Colonic mucosa (tissue), 4 donors: ENCODE measurements around the gene KCNJ14. TPM values are rescaled to one million over a fixed set of nuclear protein-coding genes. Genes with fewer than 3 reads are reported as not detected.

Experiments used
- DNase-seq: peaks from one replicate; pipeline ENCODE4 v3.0.0-alpha.2; 2020
- H3K27ac ChIP-seq: fragments of 200-600 bp; one replicate; pipeline ENCODE4 v1.8.0; 2021
- H3K27me3 ChIP-seq: fragments of 200-600 bp; one replicate; pipeline ENCODE4 v1.8.0; 2021
- H3K36me3 ChIP-seq: fragments of 200-600 bp; one replicate; pipeline ENCODE4 v1.8.0; 2021
- H3K4me1 ChIP-seq: fragments of 200-600 bp; one replicate; pipeline ENCODE4 v1.8.0; 2021; ENCODE audit warnings: mild to moderate bottlenecking
- H3K4me3 ChIP-seq: fragments of 200-600 bp; one replicate; pipeline ENCODE4 v1.8.0; 2021
- H3K9ac ChIP-seq, 2 donors: one replicate each; pipeline ENCODE4 v1.7.0; 2013; ENCODE audit warnings: control low read depth in 2 of 2, low read depth in 2 of 2, low read length in 2 of 2
- H3K9me3 ChIP-seq: fragments of 200-600 bp; one replicate; pipeline ENCODE4 v1.8.0; 2021
- CTCF ChIP-seq: fragments of 200-600 bp; IDR thresholded peaks from one replicate; pipeline ENCODE4 v1.8.0; 2022; ENCODE audit warnings: antibody characterized with exemption, mild to moderate bottlenecking
- intact Hi-C: fragments of 100-400 bp; cut with DNase I; formaldehyde crosslinking; loops from one replicate; pipeline ENCODE4 v1.14.1; 2022
- total RNA-seq, 2 donors: library from RNA; stranded (reverse); fragmentation: NEBNext Ultra II Directional in 1 of 2; extraction: Animal tissue kit (Norgen Biotek cat#: 25700) in 1 of 2; gene quantifications; one replicate each; pipeline ENCODE4 v1.2.1, GENCODE V29; 2021
- donor health status: healthy.
- donor health status: DM: no; HTN: no; CAD: no.
- donor health status: DM: no; HTN: no; CAD: no.

The KCNJ14 gene
- total RNA-seq, 2 donors from 2014 or later = 0.35 to 0.99 TPM

GRCh38 chr19:48468772-48469288 lies 13.5 kb downstream of the KCNJ14 start:
- peak overlapping the region; percentile 95 for H3K27ac ChIP-seq
- intact Hi-C loops = no loop called here
- DNase-seq = peak; percentile 100
- H3K36me3 ChIP-seq = peaks cover 20% of the 10 kb centered on the region
- H3K4me1 ChIP-seq = peaks cover 6% of the 10 kb centered on the region
- peak overlapping the region; percentile 98 for H3K4me3 ChIP-seq
- peak overlapping the region; percentile 81 to 89 for H3K9ac ChIP-seq
- no peaks in the 10 kb centered on the region for H3K27me3 ChIP-seq
- H3K9me3 ChIP-seq = no peaks in the 10 kb centered on the region
- TF ChIP-seq CTCF = no peak

- no peak for TF ChIP-seq CTCF
- no peaks in the 10 kb centered on the region for H3K27me3 ChIP-seq
- H3K4me3 ChIP-seq = peak within 1 kb of the TSS; percentile 98
- H3K27ac ChIP-seq = peak within 1 kb of the TSS; percentile 95
- DNase-seq = peak; percentile 91
- H3K9ac ChIP-seq = peak within 1 kb of the TSS; percentile 81 to 89
- no peaks in the 10 kb centered on the region for H3K9me3 ChIP-seq
- intact Hi-C loops = no loop called here
- H3K4me1 ChIP-seq = peaks cover 6% of the 10 kb centered on the region
- H3K36me3 ChIP-seq = peaks cover 23% of the 10 kb centered on the region
Observed at GRCh38 chr19:48469289-48469881, 14.0 kb downstream of the KCNJ14 start, which contains the start of gene CYTH2. Gene CYTH2, plus strand, starts transcription at chr19:48469369. Its CDS starts 139 bp downstream, at chr19:48469508.

GRCh38 chr19:48469934-48470680 lies 14.7 kb downstream of the KCNJ14 start:
- TF ChIP-seq CTCF = no peak
- H3K4me3 ChIP-seq = peak overlapping the region; percentile 98
- H3K27me3 ChIP-seq = no peaks in the 10 kb centered on the region
- H3K9me3 ChIP-seq = no peaks in the 10 kb centered on the region
- H3K36me3 ChIP-seq = peaks cover 30% of the 10 kb centered on the region
- H3K9ac ChIP-seq = peak overlapping the region; percentile 6 to 81
- intact Hi-C loops = no loop called here
- peak overlapping the region; percentile 95 for H3K27ac ChIP-seq
- no peak for DNase-seq
- H3K4me1 ChIP-seq = peaks cover 6% of the 10 kb centered on the region

GRCh38 chr19:48470856-48471255 lies 15.5 kb downstream of the KCNJ14 start:
- TF ChIP-seq CTCF = no peak
- H3K27ac ChIP-seq = no peak overlapping the region
- peaks cover 6% of the 10 kb centered on the region for H3K4me1 ChIP-seq
- H3K36me3 ChIP-seq = peaks cover 31% of the 10 kb centered on the region
- no peaks in the 10 kb centered on the region for H3K27me3 ChIP-seq
- intact Hi-C loops = no loop called here
- H3K9me3 ChIP-seq = no peaks in the 10 kb centered on the region
- no peak for DNase-seq
- H3K4me3 ChIP-seq = no peak overlapping the region
- H3K9ac ChIP-seq = no peak overlapping the region

- Histone ChIP-seq H3K9ac (no peak overlapping the region), H3K36me3 (peaks cover 31% of the 10 kb centered on the region), H3K4me3 (no peak overlapping the region), H3K4me1 (peaks cover 6% of the 10 kb centered on the region), H3K27me3 (no peaks in the 10 kb centered on the region), H3K9me3 (no peaks in the 10 kb centered on the region), H3K27ac (no peak overlapping the region)
- DNase-seq = no peak
- TF ChIP-seq CTCF = no peak
- intact Hi-C loops = no loop called here
Observed at GRCh38 chr19:48471836-48472235, 16.5 kb downstream of the KCNJ14 start.
